Measurements from ENCODE around the gene APP.

The APP gene

DNA sequence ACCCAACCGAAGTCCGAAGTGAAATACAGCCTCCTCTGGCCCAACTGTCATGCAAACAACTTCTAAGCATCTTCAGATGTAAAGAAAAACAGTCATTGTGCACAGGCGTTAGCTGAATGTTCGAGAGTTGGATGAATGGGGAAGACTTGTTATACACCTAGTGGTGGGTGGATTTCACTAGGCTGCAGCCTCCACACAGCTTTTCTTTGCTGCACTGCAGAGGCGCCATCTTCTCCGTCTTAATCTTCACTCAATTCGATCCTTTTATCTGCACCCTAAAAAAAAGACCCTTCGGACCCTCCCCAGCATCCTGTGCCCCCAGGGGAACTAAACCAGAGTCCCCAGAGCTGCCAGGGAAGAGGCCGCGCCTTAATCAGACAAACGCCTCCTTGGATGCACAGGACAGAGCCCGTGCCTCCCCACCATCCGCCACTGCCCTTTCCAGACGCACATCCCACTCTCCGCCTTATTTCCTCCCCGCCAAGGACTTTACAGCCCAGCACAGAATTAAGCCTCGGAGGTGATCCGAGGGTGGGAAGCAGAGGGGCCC, 1.4 kb downstream of the APP start:
- POLR2A ChIA-PET = interaction anchor here (0.7 to 1.5 kb wide), 6 partner anchors 12 to 265 kb away, joined by 3 to 5 read pairs (median 3); no protein-coding TSS in a partner anchor

DNA sequence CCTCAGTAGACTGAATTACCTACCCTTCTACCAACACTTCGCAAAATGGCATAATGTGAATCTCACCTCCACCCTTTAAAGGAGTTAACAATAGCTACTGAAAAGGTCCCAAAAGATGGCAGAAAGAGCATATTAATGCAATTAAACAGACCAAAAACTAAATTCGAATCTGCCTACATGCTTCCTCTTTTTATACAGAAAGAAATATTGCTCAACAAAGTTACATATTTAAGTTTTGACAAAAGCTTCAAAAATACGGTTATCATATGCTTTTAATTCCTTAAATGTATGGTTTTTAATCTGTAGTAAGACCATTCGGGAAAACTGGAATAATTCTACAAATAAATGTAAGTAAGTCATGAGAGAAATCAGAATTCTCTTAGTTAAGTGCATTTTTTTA, 2.2 kb downstream of the APP start:
- TF ChIP-seq, protein P1, sequence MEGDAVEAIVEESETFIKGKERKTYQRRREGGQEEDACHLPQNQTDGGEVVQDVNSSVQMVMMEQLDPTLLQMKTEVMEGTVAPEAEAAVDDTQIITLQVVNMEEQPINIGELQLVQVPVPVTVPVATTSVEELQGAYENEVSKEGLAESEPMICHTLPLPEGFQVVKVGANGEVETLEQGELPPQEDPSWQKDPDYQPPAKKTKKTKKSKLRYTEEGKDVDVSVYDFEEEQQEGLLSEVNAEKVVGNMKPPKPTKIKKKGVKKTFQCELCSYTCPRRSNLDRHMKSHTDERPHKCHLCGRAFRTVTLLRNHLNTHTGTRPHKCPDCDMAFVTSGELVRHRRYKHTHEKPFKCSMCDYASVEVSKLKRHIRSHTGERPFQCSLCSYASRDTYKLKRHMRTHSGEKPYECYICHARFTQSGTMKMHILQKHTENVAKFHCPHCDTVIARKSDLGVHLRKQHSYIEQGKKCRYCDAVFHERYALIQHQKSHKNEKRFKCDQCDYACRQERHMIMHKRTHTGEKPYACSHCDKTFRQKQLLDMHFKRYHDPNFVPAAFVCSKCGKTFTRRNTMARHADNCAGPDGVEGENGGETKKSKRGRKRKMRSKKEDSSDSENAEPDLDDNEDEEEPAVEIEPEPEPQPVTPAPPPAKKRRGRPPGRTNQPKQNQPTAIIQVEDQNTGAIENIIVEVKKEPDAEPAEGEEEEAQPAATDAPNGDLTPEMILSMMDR (IDR thresholded peaks at IDR 0.05; ENCODE audit: insufficient read depth, low read length, missing control alignments) = no peak
- ChIA-PET POLR2A (interaction anchor here (0.7 to 1.5 kb wide), 5 partner anchors 13 to 266 kb away, joined by 3 to 5 read pairs (median 3); no protein-coding TSS in a partner anchor), CTCF (interaction anchor here (0.7 to 9.2 kb wide), 20 partner anchors 12 to 560 kb away, joined by 3 to 94 read pairs (median 4); no protein-coding TSS in a partner anchor)
- no peak for DNase-seq (ENCODE audit: low read depth, low spot score)
- H3K4me3 ChIP-seq (ENCODE audit: low read depth, low read length) = peak overlapping the region; percentile 87

More for the DNA sequence above, 1.4 kb downstream of the APP start:
- CTCF ChIA-PET = interaction anchor here (0.8 to 9.2 kb wide), 20 partner anchors 13 to 561 kb away, joined by 3 to 94 read pairs (median 4); no protein-coding TSS in a partner anchor
- peak overlapping the region; percentile 87 for H3K4me3 ChIP-seq (ENCODE audit: low read depth, low read length)
- TF ChIP-seq, protein P1 (IDR thresholded peaks at IDR 0.05; ENCODE audit: insufficient read depth, low read length, missing control alignments) = peak; percentile 53
- no peak for DNase-seq (ENCODE audit: low read depth, low spot score)

DNA sequence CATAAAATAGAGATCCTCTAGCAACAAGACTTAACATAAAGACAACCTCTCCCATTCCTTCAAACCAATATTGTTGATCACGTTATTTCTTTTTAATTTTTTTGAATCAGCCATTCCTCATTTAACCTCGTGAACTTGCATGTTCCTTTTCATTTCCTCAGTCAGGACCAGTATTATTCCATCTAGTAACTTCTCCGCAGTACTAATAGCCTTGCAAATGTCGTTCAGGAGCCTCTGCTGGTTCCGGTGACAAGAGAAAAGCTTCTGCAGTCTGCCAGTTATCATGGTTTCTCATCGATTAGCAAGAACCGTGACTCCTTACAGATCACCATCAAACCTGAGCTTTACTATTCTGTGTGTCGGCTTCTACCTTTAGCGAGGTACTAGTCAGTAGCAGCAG, 3.0 kb downstream of the APP start:
- POLR2A ChIA-PET = no interaction called here
- TF ChIP-seq, protein P1 (IDR thresholded peaks at IDR 0.05; ENCODE audit: insufficient read depth, low read length, missing control alignments) = no peak
- H3K4me3 ChIP-seq (ENCODE audit: low read depth, low read length) = no peak overlapping the region
- CTCF ChIA-PET = interaction anchor here (0.7 to 9.2 kb wide), 12 partner anchors 11 to 549 kb away, joined by 3 to 94 read pairs (median 4); no protein-coding TSS in a partner anchor
- DNase-seq (ENCODE audit: low read depth, low spot score) = no peak

DNA sequence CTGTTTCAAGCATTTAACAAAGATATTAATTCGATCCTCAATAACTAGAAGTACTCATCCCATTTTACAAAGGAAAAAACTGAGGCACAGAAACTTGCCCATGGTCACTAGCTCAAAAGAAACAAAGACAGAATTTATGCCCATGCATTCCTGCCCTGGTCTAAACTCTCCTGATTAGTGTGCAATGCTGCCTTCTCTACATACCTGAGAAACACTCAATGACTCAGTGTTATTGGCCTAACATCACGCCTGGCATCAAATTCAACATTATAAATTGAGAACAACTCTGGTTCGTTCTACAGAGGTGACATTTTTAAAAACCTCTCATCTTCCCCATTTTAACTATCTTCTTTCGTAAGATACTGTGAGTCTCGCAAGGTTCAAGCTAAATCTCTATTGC, 5.2 kb downstream of the APP start:
- no peak overlapping the region for H3K4me3 ChIP-seq (ENCODE audit: low read depth, low read length)
- DNase-seq (ENCODE audit: low read depth, low spot score) = no peak
- TF ChIP-seq, protein P1 (IDR thresholded peaks at IDR 0.05; ENCODE audit: insufficient read depth, low read length, missing control alignments) = no peak
- CTCF ChIA-PET = interaction anchor here (1.1 to 9.2 kb wide), 4 partner anchors 9 to 269 kb away, joined by 3 to 94 read pairs (median 4); no protein-coding TSS in a partner anchor
- POLR2A ChIA-PET = no interaction called here

DNA sequence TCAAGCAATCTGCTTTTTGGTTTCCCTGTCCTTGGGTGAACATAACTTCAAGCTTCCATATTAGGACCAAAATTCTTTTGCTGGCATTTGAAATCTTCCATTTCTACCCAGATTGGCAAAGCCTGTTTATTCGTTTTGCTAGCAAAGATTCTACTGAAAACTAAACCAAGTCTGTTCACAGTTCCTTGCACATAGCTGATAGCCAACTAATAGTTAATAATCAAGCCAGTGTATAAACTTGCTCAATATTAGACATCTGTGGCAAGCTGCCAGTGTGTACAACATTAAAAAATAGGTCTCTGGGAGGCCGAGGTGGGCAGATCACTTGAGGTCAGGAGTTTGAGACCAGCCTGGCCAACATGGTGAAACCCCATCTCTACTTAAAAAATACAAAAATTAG, 6.3 kb downstream of the APP start:
- ChIA-PET CTCF (interaction anchor here (0.7 to 9.2 kb wide), 3 partner anchors 8 to 226 kb away, joined by 3 to 94 read pairs (median 4); no protein-coding TSS in a partner anchor), POLR2A (no interaction called here)
- DNase-seq (ENCODE audit: low read depth, low spot score) = no peak
- TF ChIP-seq, protein P1 (IDR thresholded peaks at IDR 0.05; ENCODE audit: insufficient read depth, low read length, missing control alignments) = no peak
- no peak overlapping the region for H3K4me3 ChIP-seq (ENCODE audit: low read depth, low read length)

DNA sequence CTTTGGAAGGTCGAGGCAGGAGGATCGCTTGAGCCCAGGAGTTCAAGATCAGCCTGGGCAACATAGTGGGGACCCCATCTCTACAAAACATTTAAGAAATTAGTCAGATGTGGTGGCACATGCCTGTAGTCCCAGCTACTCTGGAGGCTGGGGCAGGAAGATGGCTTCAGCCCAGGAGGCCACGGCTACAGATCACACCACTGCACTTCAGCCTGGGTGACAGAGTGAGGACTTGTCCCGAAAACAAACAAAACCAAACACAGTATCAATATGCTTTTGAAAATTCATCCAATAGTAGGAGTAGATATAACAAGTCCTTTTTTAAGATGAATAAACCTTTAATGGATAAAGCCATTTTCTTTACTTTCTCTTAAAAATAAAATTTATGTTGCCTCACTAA, 8.5 kb downstream of the APP start:
- no peak overlapping the region for H3K4me3 ChIP-seq (ENCODE audit: low read depth, low read length)
- TF ChIP-seq, protein P1 (IDR thresholded peaks at IDR 0.05; ENCODE audit: insufficient read depth, low read length, missing control alignments) = no peak
- POLR2A ChIA-PET = no interaction called here
- CTCF ChIA-PET = interaction anchor here (0.7 to 11.0 kb wide), 2 partner anchors 6 to 32 kb away, joined by 3 to 94 read pairs; partner anchors contain the start of gene APP
- no peak for DNase-seq (ENCODE audit: low read depth, low spot score)
